PFSK-1 (cell line): ENCODE results near the gene CEP170B.

Source experiments
- FOXP2 ChIP-seq: optimal IDR thresholded peaks from 2 replicates; pipeline ENCODE3; 2011; ENCODE audit warnings: borderline replicate concordance, control low read depth, inconsistent platforms; ENCODE audit not compliant: insufficient read depth; ENCODE audit errors: extremely low read length, extremely low read depth
- POLR2AphosphoS5 ChIP-seq: IDR thresholded peaks from 2 replicates; pipeline ENCODE4 v1.6.1; 2012; ENCODE audit warnings: low read depth, mild to moderate bottlenecking, control low read depth, low read length, moderate library complexity
- SIN3A ChIP-seq: IDR thresholded peaks from 2 replicates; pipeline ENCODE4 v1.6.1; 2012; ENCODE audit warnings: mild to moderate bottlenecking, low read length, moderate library complexity, borderline replicate concordance; ENCODE audit not compliant: insufficient read depth
- TAF1 ChIP-seq: IDR thresholded peaks from 2 replicates; pipeline ENCODE4 v1.6.1; 2012; ENCODE audit warnings: low read length, control low read depth, borderline replicate concordance; ENCODE audit not compliant: insufficient read depth
- TF ChIP-seq, protein P1 (sequence below), 2 experiments: IDR thresholded peaks; 2 replicates each; pipeline versions ENCODE4 v1.6.1 to v1.8.0; 2011 to 2012; ENCODE audit warnings: low read depth in 2 of 2, low read length in 2 of 2, control low read depth in 1 of 2, inconsistent platforms in 1 of 2, mild to moderate bottlenecking in 1 of 2, moderate library complexity in 1 of 2; ENCODE audit not compliant: insufficient read depth in 1 of 2

CEP170B gene

DNA sequence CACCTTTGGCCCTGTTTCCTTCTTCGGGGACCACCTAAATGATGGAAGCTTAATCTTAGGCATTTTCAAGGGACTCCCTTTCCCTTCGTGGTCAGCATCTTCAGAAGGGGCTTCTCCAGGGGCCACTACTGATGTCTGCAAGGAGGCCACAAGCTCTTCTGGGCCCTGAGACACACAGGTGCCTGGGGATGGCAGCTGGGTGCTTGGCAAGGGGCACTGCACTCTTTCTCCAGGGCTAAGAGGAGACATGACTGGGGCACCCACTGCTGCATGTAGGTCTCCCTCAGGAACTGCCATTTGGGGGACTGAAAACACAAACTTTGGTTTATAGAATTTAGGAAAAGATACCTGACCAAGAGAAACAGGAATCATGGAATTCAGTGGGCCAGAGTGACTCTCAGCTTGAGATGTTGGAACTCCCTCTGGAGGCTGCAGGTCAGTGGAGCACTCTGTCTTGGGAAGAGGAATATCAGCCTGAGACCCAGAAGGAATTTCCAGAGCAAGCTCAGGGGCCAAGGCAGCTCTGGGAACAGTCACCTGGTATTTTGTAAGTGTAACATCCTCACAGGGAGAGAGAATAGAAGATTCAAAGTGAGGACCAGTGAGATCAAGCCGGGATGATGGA is 75.6 kb downstream of the CEP170B start:
- no peak for TF ChIP-seq POLR2AphosphoS5
- TF ChIP-seq TAF1 = no peak
- no peak for TF ChIP-seq SIN3A
- TF ChIP-seq, protein P1, sequence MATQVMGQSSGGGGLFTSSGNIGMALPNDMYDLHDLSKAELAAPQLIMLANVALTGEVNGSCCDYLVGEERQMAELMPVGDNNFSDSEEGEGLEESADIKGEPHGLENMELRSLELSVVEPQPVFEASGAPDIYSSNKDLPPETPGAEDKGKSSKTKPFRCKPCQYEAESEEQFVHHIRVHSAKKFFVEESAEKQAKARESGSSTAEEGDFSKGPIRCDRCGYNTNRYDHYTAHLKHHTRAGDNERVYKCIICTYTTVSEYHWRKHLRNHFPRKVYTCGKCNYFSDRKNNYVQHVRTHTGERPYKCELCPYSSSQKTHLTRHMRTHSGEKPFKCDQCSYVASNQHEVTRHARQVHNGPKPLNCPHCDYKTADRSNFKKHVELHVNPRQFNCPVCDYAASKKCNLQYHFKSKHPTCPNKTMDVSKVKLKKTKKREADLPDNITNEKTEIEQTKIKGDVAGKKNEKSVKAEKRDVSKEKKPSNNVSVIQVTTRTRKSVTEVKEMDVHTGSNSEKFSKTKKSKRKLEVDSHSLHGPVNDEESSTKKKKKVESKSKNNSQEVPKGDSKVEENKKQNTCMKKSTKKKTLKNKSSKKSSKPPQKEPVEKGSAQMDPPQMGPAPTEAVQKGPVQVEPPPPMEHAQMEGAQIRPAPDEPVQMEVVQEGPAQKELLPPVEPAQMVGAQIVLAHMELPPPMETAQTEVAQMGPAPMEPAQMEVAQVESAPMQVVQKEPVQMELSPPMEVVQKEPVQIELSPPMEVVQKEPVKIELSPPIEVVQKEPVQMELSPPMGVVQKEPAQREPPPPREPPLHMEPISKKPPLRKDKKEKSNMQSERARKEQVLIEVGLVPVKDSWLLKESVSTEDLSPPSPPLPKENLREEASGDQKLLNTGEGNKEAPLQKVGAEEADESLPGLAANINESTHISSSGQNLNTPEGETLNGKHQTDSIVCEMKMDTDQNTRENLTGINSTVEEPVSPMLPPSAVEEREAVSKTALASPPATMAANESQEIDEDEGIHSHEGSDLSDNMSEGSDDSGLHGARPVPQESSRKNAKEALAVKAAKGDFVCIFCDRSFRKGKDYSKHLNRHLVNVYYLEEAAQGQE (IDR thresholded peaks at IDR 0.05; ENCODE audit: insufficient read depth in 1 of 2, low read depth in 2 of 2, low read length in 2 of 2) = no peak
- TF ChIP-seq FOXP2 = no peak

DNA sequence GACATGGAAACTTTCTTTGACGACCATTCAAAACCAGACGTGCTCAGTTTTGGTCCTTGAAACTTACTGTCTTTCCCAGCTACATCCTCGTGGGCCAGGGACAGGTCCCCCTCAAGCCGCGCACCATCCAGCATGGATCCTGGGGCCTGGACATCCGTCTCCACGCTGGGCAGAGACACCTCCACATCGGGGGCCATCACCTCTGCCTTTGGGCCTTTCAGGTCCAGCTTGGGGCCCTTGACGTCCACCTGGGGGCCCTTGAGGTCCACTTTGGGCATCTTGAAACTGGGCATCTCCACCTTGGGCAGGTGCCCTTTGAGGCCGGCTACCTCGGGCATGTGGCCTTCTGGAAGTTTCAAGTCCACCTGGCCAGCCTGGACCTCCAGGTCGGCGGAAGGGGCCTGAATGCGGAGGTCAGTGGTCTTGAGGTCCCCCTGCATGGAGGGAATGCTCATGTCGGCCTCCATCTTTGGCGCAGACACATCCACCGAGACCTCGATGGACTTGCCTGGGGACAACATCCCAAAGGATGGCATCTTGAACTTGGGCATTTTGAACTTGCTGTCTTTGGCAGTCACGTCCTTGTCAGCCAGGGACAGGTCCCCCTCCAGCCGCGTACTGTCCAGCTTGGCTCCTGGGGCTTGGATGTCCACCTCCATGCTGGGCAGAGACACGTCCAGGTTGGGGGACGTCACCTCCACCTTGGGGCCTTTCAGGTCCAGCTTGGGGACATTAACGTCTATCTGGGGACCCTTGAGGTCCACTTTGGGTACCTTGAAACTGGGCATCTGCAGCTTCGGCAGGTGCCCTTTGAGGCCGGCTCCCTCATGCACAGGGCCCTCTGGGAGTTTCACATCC is 76.7 kb downstream of the CEP170B start:
- TF ChIP-seq FOXP2 = no peak
- TF ChIP-seq POLR2AphosphoS5 = no peak
- TF ChIP-seq, protein P1 (IDR thresholded peaks at IDR 0.05; ENCODE audit: insufficient read depth in 1 of 2, low read depth in 2 of 2, low read length in 2 of 2) = no peak
- no peak for TF ChIP-seq SIN3A
- TF ChIP-seq TAF1 = no peak

- TF ChIP-seq POLR2AphosphoS5 = no peak
- no peak for TF ChIP-seq TAF1
- no peak for TF ChIP-seq SIN3A
- TF ChIP-seq FOXP2 = no peak
- TF ChIP-seq, protein P1 (IDR thresholded peaks at IDR 0.05; ENCODE audit: insufficient read depth in 1 of 2, low read depth in 2 of 2, low read length in 2 of 2) = no peak
Observed at GRCh38 chr14:104942586-104942985, 77.5 kb downstream of the CEP170B start.
